Measurements from ENCODE around the gene COX7C. TPM values are rescaled to one million over a fixed set of nuclear protein-coding genes. Genes with fewer than 3 reads are reported as not detected.
"Not testable (repeated sequence)": the region's sequence is repeated elsewhere in the genome, so short reads cannot be mapped to it uniquely, and the experiment has no call there.

COX7C gene
- total RNA-seq, 1 experiment from 2014 or later = 685 TPM

DNA sequence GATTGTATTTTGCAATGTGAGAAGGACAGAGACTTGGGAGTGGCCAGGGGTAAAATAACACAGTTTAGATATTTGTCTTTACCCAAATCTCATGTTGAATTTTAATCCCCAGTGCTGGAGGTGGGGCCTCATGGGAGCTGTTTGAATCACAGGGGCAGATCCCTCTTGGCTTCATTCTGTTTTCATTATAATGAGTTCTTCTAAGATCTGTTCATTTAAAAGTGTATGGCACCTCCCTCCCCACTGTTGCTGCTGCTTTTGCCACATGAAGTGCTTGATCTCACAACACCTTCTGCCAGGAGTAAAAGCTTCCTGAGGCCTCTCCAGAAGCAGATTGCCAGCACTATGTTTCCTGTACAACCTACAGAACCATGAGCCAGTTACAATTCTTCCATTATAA lies 28.1 kb downstream of the COX7C start:
- POLR2A ChIA-PET (ENCODE audit: low non-redundant PET) = no interaction called here

GRCh38 chr5:86646671-86647070 lies 28.9 kb downstream of the COX7C start:
- no peaks in the 10 kb centered on the region for H3K36me3 ChIP-seq (ENCODE audit: insufficient read depth, low read length, poor library complexity, severe bottlenecking)
- ChIA-PET POLR2A (ENCODE audit: low non-redundant PET) (no interaction called here), CTCF (no interaction called here)
- no peak overlapping the region for H3K4me3 ChIP-seq (ENCODE audit: low read depth, low read length, poor library complexity, severe bottlenecking)
- DNase-seq (ENCODE audit: low spot score) = no peak
- BruUV-seq (replicated peaks) = no TSS peak
- no peak for TF ChIP-seq EZH2 (IDR thresholded peaks at IDR 0.05; ENCODE audit: borderline replicate concordance, low read depth, low read length, poor library complexity, severe bottlenecking)
- no peak overlapping the region for H3K27ac ChIP-seq (ENCODE audit: low read depth, low read length, poor library complexity, severe bottlenecking)
- H3K9me3 ChIP-seq (ENCODE audit: low read depth, low read length, poor library complexity, severe bottlenecking) = no peaks in the 10 kb centered on the region
- intact Hi-C loops (cut with micrococcal nuclease; ENCODE audit: unreplicated experiment) = no loop called here
- no peaks in the 10 kb centered on the region for H3K4me1 ChIP-seq (ENCODE audit: insufficient read depth, low read length, poor library complexity, severe bottlenecking)
- no peaks in the 10 kb centered on the region for H3K27me3 ChIP-seq (replicated peaks; ENCODE audit: insufficient read depth, low read depth, low read length, poor library complexity)

More for the DNA sequence above, 28.1 kb downstream of the COX7C start:
- CTCF ChIA-PET = no interaction called here
- intact Hi-C loops (cut with micrococcal nuclease; ENCODE audit: unreplicated experiment) = no loop called here
- Histone ChIP-seq H3K9me3 (ENCODE audit: low read depth, low read length, poor library complexity, severe bottlenecking) (no peaks in the 10 kb centered on the region), H3K4me1 (ENCODE audit: insufficient read depth, low read length, poor library complexity, severe bottlenecking) (no peaks in the 10 kb centered on the region), H3K27me3 (replicated peaks; ENCODE audit: insufficient read depth, low read depth, low read length, poor library complexity) (no peaks in the 10 kb centered on the region), H3K27ac (ENCODE audit: low read depth, low read length, poor library complexity, severe bottlenecking) (no peak overlapping the region), H3K36me3 (ENCODE audit: insufficient read depth, low read length, poor library complexity, severe bottlenecking) (no peaks in the 10 kb centered on the region), H3K4me3 (ENCODE audit: low read depth, low read length, poor library complexity, severe bottlenecking) (no peak overlapping the region)
- no TSS peak for BruUV-seq (replicated peaks)
- DNase-seq (ENCODE audit: low spot score) = no peak
- TF ChIP-seq, protein P1, sequence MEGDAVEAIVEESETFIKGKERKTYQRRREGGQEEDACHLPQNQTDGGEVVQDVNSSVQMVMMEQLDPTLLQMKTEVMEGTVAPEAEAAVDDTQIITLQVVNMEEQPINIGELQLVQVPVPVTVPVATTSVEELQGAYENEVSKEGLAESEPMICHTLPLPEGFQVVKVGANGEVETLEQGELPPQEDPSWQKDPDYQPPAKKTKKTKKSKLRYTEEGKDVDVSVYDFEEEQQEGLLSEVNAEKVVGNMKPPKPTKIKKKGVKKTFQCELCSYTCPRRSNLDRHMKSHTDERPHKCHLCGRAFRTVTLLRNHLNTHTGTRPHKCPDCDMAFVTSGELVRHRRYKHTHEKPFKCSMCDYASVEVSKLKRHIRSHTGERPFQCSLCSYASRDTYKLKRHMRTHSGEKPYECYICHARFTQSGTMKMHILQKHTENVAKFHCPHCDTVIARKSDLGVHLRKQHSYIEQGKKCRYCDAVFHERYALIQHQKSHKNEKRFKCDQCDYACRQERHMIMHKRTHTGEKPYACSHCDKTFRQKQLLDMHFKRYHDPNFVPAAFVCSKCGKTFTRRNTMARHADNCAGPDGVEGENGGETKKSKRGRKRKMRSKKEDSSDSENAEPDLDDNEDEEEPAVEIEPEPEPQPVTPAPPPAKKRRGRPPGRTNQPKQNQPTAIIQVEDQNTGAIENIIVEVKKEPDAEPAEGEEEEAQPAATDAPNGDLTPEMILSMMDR (conservative IDR thresholded peaks at IDR 0.05; ENCODE audit: low read depth, low read length) = no peak

DNA sequence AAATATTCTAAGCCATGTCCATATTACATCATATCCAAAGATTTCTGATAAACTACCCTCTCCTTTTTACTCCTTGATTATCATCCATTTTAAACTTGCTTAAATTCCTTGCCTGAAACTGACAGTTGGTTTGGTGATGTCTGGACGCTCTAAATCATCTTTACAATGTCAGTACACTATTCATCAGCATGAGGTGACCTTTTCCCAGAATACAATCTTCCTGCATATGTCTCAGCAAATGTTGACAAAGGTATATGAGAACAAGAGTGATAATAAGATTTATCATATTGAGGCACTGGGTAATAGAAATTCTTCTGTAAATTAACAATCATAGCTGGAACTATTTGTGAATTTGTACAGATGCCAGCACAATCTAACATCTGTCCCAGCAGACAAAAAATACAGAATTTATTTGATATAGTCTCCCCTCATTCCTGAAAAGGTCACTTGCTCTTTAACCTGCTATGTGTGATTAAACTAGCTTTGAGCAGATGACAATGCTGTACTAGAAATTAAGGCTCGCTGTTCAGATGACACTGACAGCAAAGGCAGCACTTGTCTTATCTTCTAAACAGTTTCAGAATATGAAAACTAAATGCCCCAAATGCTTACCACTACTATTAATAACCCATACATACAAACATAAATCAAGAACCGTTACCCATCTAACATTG lies 32.2 kb downstream of the COX7C start:
- TF ChIP-seq, protein P1 (conservative IDR thresholded peaks at IDR 0.05; ENCODE audit: low read depth, low read length) = no peak
- no peak for TF ChIP-seq EZH2 (IDR thresholded peaks at IDR 0.05; ENCODE audit: borderline replicate concordance, low read depth, low read length, poor library complexity, severe bottlenecking)
- no peaks in the 10 kb centered on the region for H3K36me3 ChIP-seq (ENCODE audit: insufficient read depth, low read length, poor library complexity, severe bottlenecking)
- no peak overlapping the region for H3K27ac ChIP-seq (ENCODE audit: low read depth, low read length, poor library complexity, severe bottlenecking)
- H3K4me3 ChIP-seq (ENCODE audit: low read depth, low read length, poor library complexity, severe bottlenecking) = no peak overlapping the region
- H3K4me1 ChIP-seq (ENCODE audit: insufficient read depth, low read length, poor library complexity, severe bottlenecking) = no peaks in the 10 kb centered on the region
- CTCF ChIA-PET = no interaction called here
- BruUV-seq (replicated peaks) = no TSS peak
- H3K9me3 ChIP-seq (ENCODE audit: low read depth, low read length, poor library complexity, severe bottlenecking) = no peaks in the 10 kb centered on the region
- intact Hi-C loops (cut with micrococcal nuclease; ENCODE audit: unreplicated experiment) = no loop called here
- H3K27me3 ChIP-seq (replicated peaks; ENCODE audit: insufficient read depth, low read depth, low read length, poor library complexity) = no peaks in the 10 kb centered on the region
- no peak for DNase-seq (ENCODE audit: low spot score)
- POLR2A ChIA-PET (ENCODE audit: low non-redundant PET) = no interaction called here

- BruUV-seq (replicated peaks); CTCF ChIA-PET; intact Hi-C loops (cut with micrococcal nuclease; ENCODE audit: unreplicated experiment); POLR2A ChIA-PET (ENCODE audit: low non-redundant PET); H3K27me3 ChIP-seq (replicated peaks; ENCODE audit: insufficient read depth, low read depth, low read length, poor library complexity); H3K27ac ChIP-seq (ENCODE audit: low read depth, low read length, poor library complexity, severe bottlenecking); H3K9me3 ChIP-seq (ENCODE audit: low read depth, low read length, poor library complexity, severe bottlenecking); H3K4me3 ChIP-seq (ENCODE audit: low read depth, low read length, poor library complexity, severe bottlenecking); H3K36me3 ChIP-seq (ENCODE audit: insufficient read depth, low read length, poor library complexity, severe bottlenecking); H3K4me1 ChIP-seq (ENCODE audit: insufficient read depth, low read length, poor library complexity, severe bottlenecking); DNase-seq (ENCODE audit: low spot score): not testable (repeated sequence)
These were observed 43.0 kb downstream of the COX7C start for GRCh38 chr5:86660771-86661170.
